ENCODE data around the gene AKR1C3. TPM values are rescaled to one million over a fixed set of nuclear protein-coding genes. Genes with fewer than 3 reads are reported as not detected.

The AKR1C3 gene
- total and polyA plus RNA-seq, 2 donors (not counting 3 experiments of a cell fraction or from before 2014, with no cell fraction given), result 27.4 to 32.2 TPM

GRCh38 chr10:5103481-5103880 lies 9.3 kb downstream of the AKR1C3 start:
- no peaks in the 10 kb centered on the region for H3K9me1 ChIP-seq (replicated peaks; ENCODE audit: control insufficient read depth, extremely low read depth, insufficient read depth, low read length)
- no peak overlapping the region for H3K4me3 ChIP-seq (replicated peaks in 1 of 3; ENCODE audit: insufficient read depth in 1 of 3, low read depth in 1 of 3, low read length in 3 of 3)
- no peaks in the 10 kb centered on the region for H3K4me1 ChIP-seq (ENCODE audit: control insufficient read depth, extremely low read depth, insufficient read depth, low read length)
- DNase-seq (ENCODE audit: low read depth, low spot score), result no peak
- no peak overlapping the region for H3K4me2 ChIP-seq (ENCODE audit: insufficient read depth, low read length)
- H3K79me2 ChIP-seq (ENCODE audit: control insufficient read depth, insufficient read depth, low read length), result no peaks in the 10 kb centered on the region
- H3K9me3 ChIP-seq (replicated peaks; ENCODE audit: control insufficient read depth, insufficient read depth, low read length), result no peaks in the 10 kb centered on the region
- H3K9ac ChIP-seq (replicated peaks; ENCODE audit: extremely low read depth, insufficient read depth, low read length), result no peak overlapping the region
- no TSS peak for BruUV-seq (replicated peaks)
- H3K36me3 ChIP-seq (ENCODE audit: control insufficient read depth in 2 of 2, extremely low read depth in 1 of 2, insufficient read depth in 2 of 2, low read length in 2 of 2), result peaks cover 0 to 2% of the 10 kb centered on the region in 2 experiments
- no peaks in the 10 kb centered on the region for H3K27me3 ChIP-seq (ENCODE audit: control insufficient read depth in 2 of 2, insufficient read depth in 2 of 2, low read length in 2 of 2)
- intact Hi-C loops (cut with micrococcal nuclease), result no loop called here
- TF ChIP-seq MAX (IDR thresholded peaks at IDR 0.05; ENCODE audit: insufficient read depth, insufficient read length), result no peak
- H4K20me1 ChIP-seq (replicated peaks; ENCODE audit: control insufficient read depth, extremely low read depth, insufficient read depth, low read length), result no peaks in the 10 kb centered on the region
- CTCF ChIA-PET, result no interaction called here
- FAIRE-seq, result no peak
- dilution Hi-C loops (cut with MboI; ENCODE audit: extremely low pct_ligation_motif_present, low sequenced_read_pairs), result no loop called here
- H2AFZ ChIP-seq (ENCODE audit: low read depth, low read length), result no peak overlapping the region
- POLR2A ChIA-PET, result no interaction called here
- H3K27ac ChIP-seq (ENCODE audit: insufficient read depth, low read depth, low read length), result no peak overlapping the region

GRCh38 chr10:5105626-5106025 lies 11.4 kb downstream of the AKR1C3 start:
- dilution Hi-C loops (cut with MboI; ENCODE audit: extremely low pct_ligation_motif_present, low sequenced_read_pairs) (no loop called here), intact Hi-C loops (cut with micrococcal nuclease) (no loop called here)
- POLR2A ChIA-PET, result no interaction called here
- Histone ChIP-seq H3K27ac (ENCODE audit: insufficient read depth, low read depth, low read length) (no peak overlapping the region), H3K4me1 (ENCODE audit: control insufficient read depth, extremely low read depth, insufficient read depth, low read length) (no peaks in the 10 kb centered on the region), H3K9me3 (replicated peaks; ENCODE audit: control insufficient read depth, insufficient read depth, low read length) (no peaks in the 10 kb centered on the region), H2AFZ (ENCODE audit: low read depth, low read length) (no peak overlapping the region), H3K9me1 (replicated peaks; ENCODE audit: control insufficient read depth, extremely low read depth, insufficient read depth, low read length) (no peaks in the 10 kb centered on the region), H3K36me3 (ENCODE audit: control insufficient read depth in 2 of 2, extremely low read depth in 1 of 2, insufficient read depth in 2 of 2, low read length in 2 of 2) (peaks cover 0 to 2% of the 10 kb centered on the region in 2 experiments), H3K27me3 (ENCODE audit: control insufficient read depth in 2 of 2, insufficient read depth in 2 of 2, low read length in 2 of 2) (no peaks in the 10 kb centered on the region), H4K20me1 (replicated peaks; ENCODE audit: control insufficient read depth, extremely low read depth, insufficient read depth, low read length) (no peaks in the 10 kb centered on the region), H3K9ac (replicated peaks; ENCODE audit: extremely low read depth, insufficient read depth, low read length) (no peak overlapping the region), H3K4me3 (replicated peaks in 1 of 3; ENCODE audit: insufficient read depth in 1 of 3, low read depth in 1 of 3, low read length in 3 of 3) (no peak overlapping the region), H3K79me2 (ENCODE audit: control insufficient read depth, insufficient read depth, low read length) (no peaks in the 10 kb centered on the region), H3K4me2 (ENCODE audit: insufficient read depth, low read length) (no peak overlapping the region)
- CTCF ChIA-PET, result interaction anchor here (0.6 kb wide), 1 partner anchor 278 kb away, joined by 3 read pairs; no protein-coding TSS in a partner anchor
- BruUV-seq (replicated peaks), result no TSS peak
- TF ChIP-seq EZH2 (IDR thresholded peaks at IDR 0.05; ENCODE audit: borderline replicate concordance, low read depth, low read length, severe bottlenecking) (no peak), POLR2A (IDR thresholded peaks at IDR 0.05; ENCODE audit: low read depth, low read length) (no peak), MAX (IDR thresholded peaks at IDR 0.05; ENCODE audit: insufficient read depth, insufficient read length) (no peak), FOS (IDR thresholded peaks at IDR 0.05; ENCODE audit: borderline replicate concordance, insufficient read depth, low read length) (no peak), POLR2AphosphoS5 (IDR thresholded peaks at IDR 0.05; ENCODE audit: insufficient read depth, low read depth, low read length) (no peak), GATA2 (IDR thresholded peaks at IDR 0.05; ENCODE audit: insufficient read depth, insufficient read length, low read depth, low read length) (no peak)
- FAIRE-seq (no peak), DNase-seq (ENCODE audit: low read depth, low spot score) (no peak)
